ENCODE results near the gene TMEM184B. TPM values are rescaled to one million over a fixed set of nuclear protein-coding genes. Genes with fewer than 3 reads are reported as not detected.

The TMEM184B gene
- total RNA-seq, 1 experiment from 2014 or later = 22.0 TPM

GRCh38 chr22:38170469-38170868 is 102.3 kb downstream of the TMEM184B start:
- no peaks in the 10 kb centered on the region; the same call in 1 of the 2 replicates for H3K36me3 ChIP-seq
- no peaks in the 10 kb centered on the region for H3K9me3 ChIP-seq (replicated peaks)
- H3K27me3 ChIP-seq (replicated peaks) = no peaks in the 10 kb centered on the region
- H3K27ac ChIP-seq = no peak overlapping the region
- DNase-seq (ENCODE audit: low read depth in 1 of 2, low spot score in 2 of 2) = no peak
- peaks cover 62% of the 10 kb centered on the region for H3K4me1 ChIP-seq (replicated peaks)
- no peak overlapping the region for H3K4me3 ChIP-seq

Other genes with a start within 250 kb of the TMEM184B start
- gene PICK1, start 215.6 kb downstream of the TMEM184B start, total RNA-seq (2014; rRNA removed; shearing (Covaris generic)) = 2.8 and 5.4 TPM in 2 replicates
- gene SLC16A8, start 188.8 kb downstream of the TMEM184B start, total RNA-seq (2014; rRNA removed; shearing (Covaris generic)) = not detected in 2 replicates
- not detected in 2 replicates for gene BAIAP2L2, start 162.3 kb downstream of the TMEM184B start, total RNA-seq (2014; rRNA removed; shearing (Covaris generic))
- gene PLA2G6, start 91.2 kb downstream of the TMEM184B start, total RNA-seq (2014; rRNA removed; shearing (Covaris generic)) = 1.0 and 2.5 TPM in 2 replicates
- 45.7 and 52.1 TPM in 2 replicates for gene MAFF, start 71.0 kb downstream of the TMEM184B start, total RNA-seq (2014; rRNA removed; shearing (Covaris generic))
- 82.0 and 118 TPM in 2 replicates for gene CSNK1E, start 44.4 kb upstream of the TMEM184B start, total RNA-seq (2014; rRNA removed; shearing (Covaris generic))
- gene KCNJ4, start 182.2 kb upstream of the TMEM184B start, total RNA-seq (2014; rRNA removed; shearing (Covaris generic)) = not detected in 2 replicates
- 15.4 and 26.1 TPM in 2 replicates for gene KDELR3, start 195.1 kb upstream of the TMEM184B start, total RNA-seq (2014; rRNA removed; shearing (Covaris generic))
- 277 and 362 TPM in 2 replicates for gene DDX17, start 233.3 kb upstream of the TMEM184B start, total RNA-seq (2014; rRNA removed; shearing (Covaris generic))